WTC11 (cell line): ENCODE data around the gene SLC25A39. TPM values are rescaled to one million over a fixed set of nuclear protein-coding genes. Genes with fewer than 3 reads are reported as not detected.

ENCODE experiments used
- ATAC-seq: fragments of 200-7000 bp; cut with Tn5 transposase; 2 replicates; pipeline ENCODE4 v1.10.0; 2021; ENCODE audit warnings: mild to moderate bottlenecking, moderate library complexity
- CTCF ChIA-PET: fragments of 300-600 bp; sonication (Branson Sonifier 250); formaldehyde crosslinking; loops from one replicate; lab custom pipeline; 2021; ENCODE audit warnings: antibody characterized with exemption; lab: Charles Lee
- POLR2A ChIA-PET: fragments of 350-600 bp; sonication (Branson Sonifier 250); formaldehyde crosslinking; loops from one replicate; lab custom pipeline; 2021; ENCODE audit warnings: antibody characterized with exemption; lab: Charles Lee
- DNase-seq: peaks from one replicate; pipeline ENCODE4 v3.0.0; 2021; ENCODE audit warnings: low spot score
- H3K27ac Mint-ChIP-seq: 2 replicates; pipeline ENCODE4 v1.8.0; 2021; ENCODE audit warnings: mixed read lengths
- H3K27me3 Mint-ChIP-seq: 2 replicates; pipeline ENCODE4 v1.8.0; 2021; ENCODE audit warnings: low read depth, mild to moderate bottlenecking, moderate library complexity, mixed read lengths
- H3K36me3 Mint-ChIP-seq: 2 replicates; pipeline ENCODE4 v1.8.0; 2021; ENCODE audit warnings: mixed read lengths
- H3K4me1 Mint-ChIP-seq: 2 replicates; pipeline ENCODE4 v1.8.0; 2022; ENCODE audit warnings: mixed read lengths
- H3K4me3 Mint-ChIP-seq: 2 replicates; pipeline ENCODE4 v1.8.0; 2021; ENCODE audit warnings: mild to moderate bottlenecking, moderate library complexity, mixed read lengths
- H3K9me3 Mint-ChIP-seq: 2 replicates; pipeline ENCODE4 v1.8.0; 2021; ENCODE audit warnings: mixed read lengths
- CREB1 ChIP-seq: sonication (generic); formaldehyde crosslinking; IDR thresholded peaks from 2 replicates; pipeline ENCODE4 v1.8.0; 2023; ENCODE audit warnings: mild to moderate bottlenecking, missing genetic modification reagents
- ESRRA ChIP-seq: sonication (generic); formaldehyde crosslinking; IDR thresholded peaks from 2 replicates; pipeline ENCODE4 v1.8.1; 2022; ENCODE audit warnings: mild to moderate bottlenecking, missing genetic modification reagents, borderline replicate concordance
- GABPB1 ChIP-seq: sonication (generic); formaldehyde crosslinking; IDR thresholded peaks from 2 replicates; pipeline ENCODE4 v1.8.1; 2023; ENCODE audit warnings: mild to moderate bottlenecking, missing genetic modification reagents
- JAZF1 ChIP-seq: fragments of 250-450 bp; sonication (Bioruptor Pico); IDR thresholded peaks from 2 replicates; pipeline ENCODE4 v1.9.0; 2021; ENCODE audit warnings: moderate library complexity, mild to moderate bottlenecking, inconsistent platforms
- NFYB ChIP-seq: sonication (generic); formaldehyde crosslinking; conservative IDR thresholded peaks from 2 replicates; pipeline ENCODE4 v1.8.0; 2022; ENCODE audit warnings: low read depth, missing genetic modification reagents
- NR3C1 ChIP-seq: sonication (generic); formaldehyde crosslinking; conservative IDR thresholded peaks from 2 replicates; pipeline ENCODE4 v1.8.1; 2023; ENCODE audit warnings: low read depth, mild to moderate bottlenecking, missing genetic modification reagents
- PRDM15 ChIP-seq: sonication (generic); formaldehyde crosslinking; IDR thresholded peaks from 2 replicates; pipeline ENCODE4 v1.8.0; 2022; ENCODE audit warnings: missing genetic modification reagents
- RELA ChIP-seq: sonication (generic); formaldehyde crosslinking; IDR thresholded peaks from 2 replicates; pipeline ENCODE4 v1.8.1; 2022; ENCODE audit warnings: missing genetic modification reagents, mild to moderate bottlenecking, borderline replicate concordance
- TP53 ChIP-seq: sonication (generic); formaldehyde crosslinking; IDR thresholded peaks from 2 replicates; pipeline ENCODE4 v1.8.1; 2023; ENCODE audit warnings: mild to moderate bottlenecking, missing genetic modification reagents
- ZBTB43 ChIP-seq: sonication (generic); formaldehyde crosslinking; IDR thresholded peaks from 2 replicates; pipeline ENCODE4 v1.8.1; 2023; ENCODE audit warnings: mild to moderate bottlenecking, missing genetic modification reagents
- ZNF219 ChIP-seq: sonication (generic); formaldehyde crosslinking; IDR thresholded peaks from 2 replicates; pipeline ENCODE4 v1.8.0; 2023; ENCODE audit warnings: missing genetic modification reagents, mild to moderate bottlenecking, borderline replicate concordance
- ZNF232 ChIP-seq: sonication (generic); formaldehyde crosslinking; IDR thresholded peaks from 2 replicates; pipeline ENCODE4 v1.8.0; 2022; ENCODE audit warnings: mild to moderate bottlenecking, missing genetic modification reagents
- total RNA-seq: library from RNA; stranded (reverse); gene quantifications from 3 replicates; pipeline ENCODE4 v1.2.3, GENCODE V29; 2021
- TF ChIP-seq, protein P1 (sequence below): sonication (generic); formaldehyde crosslinking; IDR thresholded peaks from 2 replicates; pipeline ENCODE4 v1.8.0; 2022; ENCODE audit warnings: mild to moderate bottlenecking, missing genetic modification reagents
- TF ChIP-seq, protein P2 (sequence below): sonication (generic); formaldehyde crosslinking; conservative IDR thresholded peaks from 2 replicates; pipeline ENCODE4 v1.8.1; 2022; ENCODE audit warnings: mild to moderate bottlenecking, missing genetic modification reagents
- TF ChIP-seq, protein P3 (sequence below): sonication (generic); formaldehyde crosslinking; IDR thresholded peaks from 2 replicates; pipeline ENCODE4 v1.8.0; 2023; ENCODE audit warnings: missing genetic modification reagents, mild to moderate bottlenecking, borderline replicate concordance
- TF ChIP-seq, protein P4 (sequence below): fragments of 250-450 bp; sonication (Bioruptor Pico); conservative IDR thresholded peaks from 2 replicates; pipeline ENCODE4 v1.9.0; 2021; ENCODE audit warnings: mild to moderate bottlenecking

SLC25A39 gene
- total RNA-seq, 1 experiment from 2014 or later, result 271 TPM

- POLR2A ChIA-PET, result interaction anchor here (1.9 kb wide), 1 partner anchor 7 kb away, joined by 6 read pairs; no protein-coding TSS in a partner anchor
- H3K4me3 Mint-ChIP-seq, result peak overlapping the region; percentile 71
- no peaks in the 10 kb centered on the region for H3K9me3 Mint-ChIP-seq
- peaks cover 27% of the 10 kb centered on the region for H3K27me3 Mint-ChIP-seq
- H3K27ac Mint-ChIP-seq, result no peak overlapping the region
- peaks cover 22% of the 10 kb centered on the region for H3K4me1 Mint-ChIP-seq
- no peak for ATAC-seq
- CTCF ChIA-PET, result interaction anchor here (0.6 to 9.4 kb wide), 13 partner anchors 9 to 161 kb away, joined by 3 to 128 read pairs (median 12); partner anchors contain the start of gene GRN
- no peaks in the 10 kb centered on the region for H3K36me3 Mint-ChIP-seq
- TF ChIP-seq ZNF232 (CRISPR knock-in tag) (no peak), GABPB1 (CRISPR knock-in tag) (no peak), TP53 (no peak), JAZF1 (CRISPR knock-in tag) (no peak), ZNF219 (CRISPR knock-in tag) (no peak), RELA (CRISPR knock-in tag) (no peak), PRDM15 (peak; percentile 49; the same call in 1 of the 2 replicates)
- TF ChIP-seq, protein P1, sequence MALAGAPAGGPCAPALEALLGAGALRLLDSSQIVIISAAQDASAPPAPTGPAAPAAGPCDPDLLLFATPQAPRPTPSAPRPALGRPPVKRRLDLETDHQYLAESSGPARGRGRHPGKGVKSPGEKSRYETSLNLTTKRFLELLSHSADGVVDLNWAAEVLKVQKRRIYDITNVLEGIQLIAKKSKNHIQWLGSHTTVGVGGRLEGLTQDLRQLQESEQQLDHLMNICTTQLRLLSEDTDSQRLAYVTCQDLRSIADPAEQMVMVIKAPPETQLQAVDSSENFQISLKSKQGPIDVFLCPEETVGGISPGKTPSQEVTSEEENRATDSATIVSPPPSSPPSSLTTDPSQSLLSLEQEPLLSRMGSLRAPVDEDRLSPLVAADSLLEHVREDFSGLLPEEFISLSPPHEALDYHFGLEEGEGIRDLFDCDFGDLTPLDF (CRISPR knock-in tag), result no peak
- DNase-seq, result no peak
Observed at GRCh38 chr17:44361292-44362260, 37.0 kb upstream of the SLC25A39 start.

DNA sequence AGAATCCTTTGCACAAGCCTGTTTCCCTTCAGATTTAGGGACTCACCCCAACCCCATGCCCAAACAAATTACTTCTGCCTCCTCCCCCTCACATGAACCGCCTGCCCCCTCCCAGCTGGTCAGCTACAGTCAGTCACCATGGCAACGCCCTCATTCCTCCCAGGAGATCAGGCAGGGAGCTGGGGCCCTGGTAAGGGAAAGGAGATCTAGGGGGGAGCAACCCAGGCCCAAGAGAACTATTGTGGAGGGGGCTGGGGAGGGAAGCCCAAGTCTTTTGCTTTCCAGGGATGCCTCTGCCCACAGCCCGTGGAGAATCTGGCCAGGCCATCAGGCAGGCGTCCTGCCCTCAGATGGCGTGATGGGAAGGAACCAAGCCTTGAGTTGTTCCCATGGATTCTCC, 36.2 kb upstream of the SLC25A39 start:
- no peaks in the 10 kb centered on the region for H3K9me3 Mint-ChIP-seq
- peak overlapping the region; percentile 41 for H3K4me3 Mint-ChIP-seq
- H3K27me3 Mint-ChIP-seq, result peaks cover 20% of the 10 kb centered on the region
- peaks cover 22% of the 10 kb centered on the region for H3K4me1 Mint-ChIP-seq
- CTCF ChIA-PET, result interaction anchor here (0.6 to 9.4 kb wide), 15 partner anchors 9 to 162 kb away, joined by 3 to 128 read pairs (median 5); partner anchors contain the start of gene GRN
- no peak for ATAC-seq
- H3K36me3 Mint-ChIP-seq, result no peaks in the 10 kb centered on the region
- TF ChIP-seq, protein P2, sequence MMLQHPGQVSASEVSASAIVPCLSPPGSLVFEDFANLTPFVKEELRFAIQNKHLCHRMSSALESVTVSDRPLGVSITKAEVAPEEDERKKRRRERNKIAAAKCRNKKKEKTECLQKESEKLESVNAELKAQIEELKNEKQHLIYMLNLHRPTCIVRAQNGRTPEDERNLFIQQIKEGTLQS (CRISPR knock-in tag), result no peak
- TF ChIP-seq ESRRA, result no peak
- TF ChIP-seq, protein P3, sequence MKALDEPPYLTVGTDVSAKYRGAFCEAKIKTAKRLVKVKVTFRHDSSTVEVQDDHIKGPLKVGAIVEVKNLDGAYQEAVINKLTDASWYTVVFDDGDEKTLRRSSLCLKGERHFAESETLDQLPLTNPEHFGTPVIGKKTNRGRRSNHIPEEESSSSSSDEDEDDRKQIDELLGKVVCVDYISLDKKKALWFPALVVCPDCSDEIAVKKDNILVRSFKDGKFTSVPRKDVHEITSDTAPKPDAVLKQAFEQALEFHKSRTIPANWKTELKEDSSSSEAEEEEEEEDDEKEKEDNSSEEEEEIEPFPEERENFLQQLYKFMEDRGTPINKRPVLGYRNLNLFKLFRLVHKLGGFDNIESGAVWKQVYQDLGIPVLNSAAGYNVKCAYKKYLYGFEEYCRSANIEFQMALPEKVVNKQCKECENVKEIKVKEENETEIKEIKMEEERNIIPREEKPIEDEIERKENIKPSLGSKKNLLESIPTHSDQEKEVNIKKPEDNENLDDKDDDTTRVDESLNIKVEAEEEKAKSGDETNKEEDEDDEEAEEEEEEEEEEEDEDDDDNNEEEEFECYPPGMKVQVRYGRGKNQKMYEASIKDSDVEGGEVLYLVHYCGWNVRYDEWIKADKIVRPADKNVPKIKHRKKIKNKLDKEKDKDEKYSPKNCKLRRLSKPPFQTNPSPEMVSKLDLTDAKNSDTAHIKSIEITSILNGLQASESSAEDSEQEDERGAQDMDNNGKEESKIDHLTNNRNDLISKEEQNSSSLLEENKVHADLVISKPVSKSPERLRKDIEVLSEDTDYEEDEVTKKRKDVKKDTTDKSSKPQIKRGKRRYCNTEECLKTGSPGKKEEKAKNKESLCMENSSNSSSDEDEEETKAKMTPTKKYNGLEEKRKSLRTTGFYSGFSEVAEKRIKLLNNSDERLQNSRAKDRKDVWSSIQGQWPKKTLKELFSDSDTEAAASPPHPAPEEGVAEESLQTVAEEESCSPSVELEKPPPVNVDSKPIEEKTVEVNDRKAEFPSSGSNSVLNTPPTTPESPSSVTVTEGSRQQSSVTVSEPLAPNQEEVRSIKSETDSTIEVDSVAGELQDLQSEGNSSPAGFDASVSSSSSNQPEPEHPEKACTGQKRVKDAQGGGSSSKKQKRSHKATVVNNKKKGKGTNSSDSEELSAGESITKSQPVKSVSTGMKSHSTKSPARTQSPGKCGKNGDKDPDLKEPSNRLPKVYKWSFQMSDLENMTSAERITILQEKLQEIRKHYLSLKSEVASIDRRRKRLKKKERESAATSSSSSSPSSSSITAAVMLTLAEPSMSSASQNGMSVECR (CRISPR knock-in tag), result no peak
- TF ChIP-seq CREB1 (CRISPR knock-in tag), result no peak
- no peak for TF ChIP-seq NR3C1
- TF ChIP-seq ZBTB43 (CRISPR knock-in tag), result no peak
- TF ChIP-seq, protein P4, sequence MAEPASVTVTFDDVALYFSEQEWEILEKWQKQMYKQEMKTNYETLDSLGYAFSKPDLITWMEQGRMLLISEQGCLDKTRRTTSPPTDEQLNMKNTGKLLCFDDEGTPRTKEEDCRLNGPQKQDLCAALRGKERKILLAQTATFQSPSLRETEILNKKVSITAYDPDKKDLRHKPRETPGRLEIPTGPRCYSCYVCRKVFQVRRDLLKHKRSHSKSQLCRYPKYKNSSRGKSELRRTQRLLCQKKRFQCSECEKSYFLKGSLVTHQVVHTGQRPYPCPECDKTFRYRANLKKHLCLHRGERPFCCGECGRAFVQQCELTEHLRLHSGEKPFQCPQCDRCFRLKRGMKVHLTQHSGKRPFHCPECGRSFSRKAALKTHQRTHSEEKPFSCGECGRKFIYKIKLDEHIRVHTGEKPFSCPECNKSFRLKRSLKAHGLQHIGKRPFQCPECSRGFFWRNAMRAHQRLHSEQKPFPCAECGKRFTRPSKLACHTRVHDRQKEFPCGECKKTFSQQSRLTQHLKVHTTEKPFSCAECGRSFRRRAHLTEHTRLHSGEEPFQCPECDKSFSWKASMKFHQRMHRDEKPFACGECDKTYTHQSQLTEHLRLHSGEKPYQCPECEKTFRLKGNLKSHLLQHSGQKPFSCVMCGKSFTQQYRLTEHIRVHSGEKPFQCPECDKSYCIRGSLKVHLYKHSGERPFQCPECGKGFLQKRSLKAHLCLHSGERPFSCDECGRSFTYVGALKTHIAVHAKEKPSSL (CRISPR knock-in tag), result no peak
- no peak for TF ChIP-seq NFYB (CRISPR knock-in tag)
- H3K27ac Mint-ChIP-seq, result no peak overlapping the region
- POLR2A ChIA-PET, result no interaction called here
- peak; percentile 54 for DNase-seq
